ENCODE data around the gene LATS1.
A peak's percentile ranks its signal among the peaks of the same experiment; 100 is the strongest.

Gene LATS1

GRCh38 chr6:149636124-149636523 is 81.8 kb downstream of the LATS1 start:
- no peak overlapping the region for H3K4me3 ChIP-seq (ENCODE audit: low read length)
- peak; percentile 29 for DNase-seq (ENCODE audit: low read depth)
- TF ChIP-seq CTCF (IDR thresholded peaks at IDR 0.05; ENCODE audit: insufficient read depth, low read depth, low read length, missing control alignments): no peak

- no peak overlapping the region for H3K4me3 ChIP-seq (ENCODE audit: low read length)
- TF ChIP-seq CTCF (IDR thresholded peaks at IDR 0.05; ENCODE audit: insufficient read depth, low read depth, low read length, missing control alignments): no peak
These were observed 83.6 kb downstream of the LATS1 start for GRCh38 chr6:149634315-149634714.

GRCh38 chr6:149628875-149629510 is 88.9 kb downstream of the LATS1 start:
- DNase-seq (ENCODE audit: low read depth): peak; percentile 49
- no peak for TF ChIP-seq CTCF (IDR thresholded peaks at IDR 0.05; ENCODE audit: insufficient read depth, low read depth, low read length, missing control alignments)
- no peak overlapping the region for H3K4me3 ChIP-seq (ENCODE audit: low read length)

More at GRCh38 chr6:149634315-149634714, 83.6 kb downstream of the LATS1 start:
- no peak for DNase-seq (ENCODE audit: low read depth)

- H3K4me3 ChIP-seq (ENCODE audit: low read length): no peak overlapping the region
- DNase-seq (ENCODE audit: low read depth): no peak
- no peak for TF ChIP-seq CTCF (IDR thresholded peaks at IDR 0.05; ENCODE audit: insufficient read depth, low read depth, low read length, missing control alignments)
These were observed 90.2 kb downstream of the LATS1 start for GRCh38 chr6:149627672-149628071.

- no peak for TF ChIP-seq CTCF (IDR thresholded peaks at IDR 0.05; ENCODE audit: insufficient read depth, low read depth, low read length, missing control alignments)
- no peak overlapping the region for H3K4me3 ChIP-seq (ENCODE audit: low read length)
- DNase-seq (ENCODE audit: low read depth): no peak
These were observed 102.1 kb downstream of the LATS1 start for GRCh38 chr6:149615805-149616204.

- H3K4me3 ChIP-seq (ENCODE audit: low read length): no peak overlapping the region
- peak; percentile 85 for DNase-seq (ENCODE audit: low read depth)
- TF ChIP-seq CTCF (IDR thresholded peaks at IDR 0.05; ENCODE audit: insufficient read depth, low read depth, low read length, missing control alignments): no peak
These were observed 103.6 kb downstream of the LATS1 start for GRCh38 chr6:149614337-149614736.

GRCh38 chr6:149608381-149608982 is 109.4 kb downstream of the LATS1 start:
- H3K4me3 ChIP-seq (ENCODE audit: low read length): no peak overlapping the region
- no peak for TF ChIP-seq CTCF (IDR thresholded peaks at IDR 0.05; ENCODE audit: insufficient read depth, low read depth, low read length, missing control alignments)
- DNase-seq (ENCODE audit: low read depth): no peak
